ENCODE results near the gene ZNF516. TPM values are rescaled to one million over a fixed set of nuclear protein-coding genes. Genes with fewer than 3 reads are reported as not detected.

ZNF516 gene
- polyA plus RNA-seq, 3 donors, result 5.0 to 41.9 (median 8.6) TPM

DNA sequence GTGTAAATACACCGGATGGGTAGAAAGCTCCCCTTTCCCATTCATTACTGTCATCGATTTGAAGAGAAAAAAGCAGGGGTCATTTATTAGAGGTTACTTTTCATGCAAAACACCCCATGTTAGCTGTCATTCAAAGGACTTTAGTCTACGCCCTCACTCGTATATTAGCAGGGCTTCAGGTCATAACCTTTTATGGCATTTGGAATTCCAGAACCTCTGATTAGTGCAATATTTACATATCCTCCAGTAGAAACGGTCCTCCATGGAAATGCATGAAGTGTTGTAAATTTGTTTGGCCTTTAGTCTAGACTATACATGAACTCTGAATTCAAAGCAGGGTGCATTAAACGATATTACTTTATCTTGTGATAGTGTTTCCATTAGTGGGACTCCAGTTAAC is 180.5 kb downstream of the ZNF516 start:
- H3K36me3 ChIP-seq (replicated peaks in 1 of 2; ENCODE audit: control insufficient read depth in 1 of 2, insufficient read depth in 2 of 2, low read length in 2 of 2), result no peaks in the 10 kb centered on the region
- no peak overlapping the region for H3K4me3 ChIP-seq (replicated peaks in 1 of 3; ENCODE audit: low read depth in 2 of 3, low read length in 3 of 3)
- H3K27me3 ChIP-seq (ENCODE audit: control insufficient read depth in 2 of 2, insufficient read depth in 2 of 2, low read length in 2 of 2), result peaks cover 0 to 4% of the 10 kb centered on the region in 2 donors
- no peak overlapping the region for H3K9ac ChIP-seq (ENCODE audit: insufficient read depth, low read length, poor library complexity, severe bottlenecking)
- no peaks in the 10 kb centered on the region for H4K20me1 ChIP-seq (ENCODE audit: insufficient read depth, low read length)
- no peaks in the 10 kb centered on the region for H3K36me3 Mint-ChIP-seq
- TF ChIP-seq CTCF (IDR thresholded peaks at IDR 0.05), result no peak
- H3K27ac Mint-ChIP-seq, result no peak overlapping the region
- no peak overlapping the region for H2AFZ ChIP-seq (ENCODE audit: insufficient read depth, low read depth, low read length, poor library complexity, severe bottlenecking)
- intact Hi-C loops (cut with micrococcal nuclease), result no loop called here
- H3K9me3 ChIP-seq (replicated peaks in 1 of 2; ENCODE audit: control insufficient read depth in 1 of 2, insufficient read depth in 1 of 2, low read length in 2 of 2), result no peaks in the 10 kb centered on the region
- H3K4me3 Mint-ChIP-seq, result no peak overlapping the region
- no peak overlapping the region for H3K4me2 ChIP-seq (replicated peaks; ENCODE audit: extremely low read depth, low read length, poor library complexity, severe bottlenecking)
- DNase-seq, result no peak
- H3K27me3 Mint-ChIP-seq (ENCODE audit: low read depth in 3 of 3), result peaks cover 6 to 7% (median 7%) of the 10 kb centered on the region in 3 donors
- H3K9me3 Mint-ChIP-seq, result peaks cover 0 to 2% (median 0%) of the 10 kb centered on the region in 7 donors
- no peaks in the 10 kb centered on the region for H3K79me2 ChIP-seq (ENCODE audit: insufficient read depth, low read length)
- no peak overlapping the region for H3K27ac ChIP-seq (ENCODE audit: low read depth in 1 of 2, low read length in 2 of 2)
- H3K4me1 Mint-ChIP-seq, result no peaks in the 10 kb centered on the region
- WGBS (ENCODE audit: insufficient coverage), result no CpG with 5 or more reads among the region's 6 CpGs
- H3K4me1 ChIP-seq (ENCODE audit: control insufficient read depth in 1 of 2, insufficient read depth in 2 of 2, low read length in 2 of 2), result no peaks in the 10 kb centered on the region

DNA sequence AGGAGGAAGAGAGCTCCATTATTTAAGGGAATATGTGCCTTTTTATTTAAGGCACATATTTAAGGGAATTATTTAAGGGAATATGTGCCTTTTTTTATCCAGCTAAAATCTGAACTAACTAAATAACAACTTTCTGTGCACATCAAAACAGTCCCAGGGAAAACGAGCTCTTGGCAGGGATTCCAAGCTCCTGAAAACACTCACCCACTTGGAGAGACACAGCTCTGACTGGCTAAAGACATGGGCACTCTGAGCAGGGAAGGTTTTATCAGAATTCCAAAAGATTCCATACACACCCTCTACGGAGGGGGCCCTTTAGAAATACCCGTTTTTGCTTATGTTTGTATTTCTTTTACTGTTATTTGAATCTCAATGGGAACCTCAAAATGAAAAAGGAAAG is 181.0 kb downstream of the ZNF516 start:
- intact Hi-C loops (cut with micrococcal nuclease), result no loop called here
- WGBS (ENCODE audit: insufficient coverage), result 33% methylated on average over 1 of the region's 3 CpGs
- Mint-ChIP-seq H3K4me1 (no peaks in the 10 kb centered on the region), H3K27me3 (ENCODE audit: low read depth in 3 of 3) (peaks cover 6 to 9% (median 7%) of the 10 kb centered on the region in 3 donors), H3K27ac (no peak overlapping the region), H3K4me3 (no peak overlapping the region), H3K36me3 (no peaks in the 10 kb centered on the region), H3K9me3 (peaks cover 0 to 2% (median 0%) of the 10 kb centered on the region in 7 donors)
- no peak overlapping the region for H2AFZ ChIP-seq (ENCODE audit: insufficient read depth, low read depth, low read length, poor library complexity, severe bottlenecking)
- no peaks in the 10 kb centered on the region for H3K36me3 ChIP-seq (replicated peaks in 1 of 2; ENCODE audit: control insufficient read depth in 1 of 2, insufficient read depth in 2 of 2, low read length in 2 of 2)
- H3K27me3 ChIP-seq (ENCODE audit: control insufficient read depth in 2 of 2, insufficient read depth in 2 of 2, low read length in 2 of 2), result peaks cover 0 to 6% of the 10 kb centered on the region in 2 donors
- H3K79me2 ChIP-seq (ENCODE audit: insufficient read depth, low read length), result no peaks in the 10 kb centered on the region
- no peaks in the 10 kb centered on the region for H3K4me1 ChIP-seq (ENCODE audit: control insufficient read depth in 1 of 2, insufficient read depth in 2 of 2, low read length in 2 of 2)
- no peak for DNase-seq
- no peak for TF ChIP-seq CTCF (IDR thresholded peaks at IDR 0.05)
- H4K20me1 ChIP-seq (ENCODE audit: insufficient read depth, low read length), result no peaks in the 10 kb centered on the region
- H3K9me3 ChIP-seq (replicated peaks in 1 of 2; ENCODE audit: control insufficient read depth in 1 of 2, insufficient read depth in 1 of 2, low read length in 2 of 2), result no peaks in the 10 kb centered on the region
- H3K27ac ChIP-seq (ENCODE audit: low read depth in 1 of 2, low read length in 2 of 2), result no peak overlapping the region
- H3K4me3 ChIP-seq (replicated peaks in 1 of 3; ENCODE audit: low read depth in 2 of 3, low read length in 3 of 3), result no peak overlapping the region
- H3K4me2 ChIP-seq (replicated peaks; ENCODE audit: extremely low read depth, low read length, poor library complexity, severe bottlenecking), result no peak overlapping the region
- H3K9ac ChIP-seq (ENCODE audit: insufficient read depth, low read length, poor library complexity, severe bottlenecking), result no peak overlapping the region
